SU-DHL-6 (cell line): ENCODE results near the gene CLDN1.

Experiments used
- EZH2phosphoT487 ChIP-seq: fragments of 200-600 bp; sonication (generic), shearing (Covaris generic); conservative IDR thresholded peaks from 2 replicates; pipeline ENCODE4 v1.6.1; 2018; ENCODE audit warnings: mild to moderate bottlenecking, antibody characterized with exemption, low read length, moderate library complexity, mixed read lengths
- TF ChIP-seq, protein P1 (sequence below): fragments of 200-600 bp; sonication (generic); IDR thresholded peaks from one replicate; pipeline ENCODE4 v1.5.1; 2017; ENCODE audit warnings: antibody characterized with exemption, mild to moderate bottlenecking, low read length, moderate library complexity; ENCODE audit not compliant: insufficient read depth, poor library complexity, severe bottlenecking

- TF ChIP-seq, protein P1, sequence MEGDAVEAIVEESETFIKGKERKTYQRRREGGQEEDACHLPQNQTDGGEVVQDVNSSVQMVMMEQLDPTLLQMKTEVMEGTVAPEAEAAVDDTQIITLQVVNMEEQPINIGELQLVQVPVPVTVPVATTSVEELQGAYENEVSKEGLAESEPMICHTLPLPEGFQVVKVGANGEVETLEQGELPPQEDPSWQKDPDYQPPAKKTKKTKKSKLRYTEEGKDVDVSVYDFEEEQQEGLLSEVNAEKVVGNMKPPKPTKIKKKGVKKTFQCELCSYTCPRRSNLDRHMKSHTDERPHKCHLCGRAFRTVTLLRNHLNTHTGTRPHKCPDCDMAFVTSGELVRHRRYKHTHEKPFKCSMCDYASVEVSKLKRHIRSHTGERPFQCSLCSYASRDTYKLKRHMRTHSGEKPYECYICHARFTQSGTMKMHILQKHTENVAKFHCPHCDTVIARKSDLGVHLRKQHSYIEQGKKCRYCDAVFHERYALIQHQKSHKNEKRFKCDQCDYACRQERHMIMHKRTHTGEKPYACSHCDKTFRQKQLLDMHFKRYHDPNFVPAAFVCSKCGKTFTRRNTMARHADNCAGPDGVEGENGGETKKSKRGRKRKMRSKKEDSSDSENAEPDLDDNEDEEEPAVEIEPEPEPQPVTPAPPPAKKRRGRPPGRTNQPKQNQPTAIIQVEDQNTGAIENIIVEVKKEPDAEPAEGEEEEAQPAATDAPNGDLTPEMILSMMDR = no peak
- no peak for TF ChIP-seq EZH2phosphoT487
Observed at GRCh38 chr3:190360228-190360627, 38.0 kb upstream of the CLDN1 start.
